A549 treated with AZD2906 at 1 μM for 4 hours (cell line): Measurements from ENCODE around the gene HTR3C. TPM values are rescaled to one million over a fixed set of nuclear protein-coding genes. Genes with fewer than 3 reads are reported as not detected.

Source experiments
- total RNA-seq: library from RNA; stranded (reverse); fragments of 200-300 nt; extraction: Qiagen RNA extraction; gene quantifications from 5 replicates; pipeline ENCODE4 v1.2.3, GENCODE V29; 2022

Gene HTR3C, protein sequence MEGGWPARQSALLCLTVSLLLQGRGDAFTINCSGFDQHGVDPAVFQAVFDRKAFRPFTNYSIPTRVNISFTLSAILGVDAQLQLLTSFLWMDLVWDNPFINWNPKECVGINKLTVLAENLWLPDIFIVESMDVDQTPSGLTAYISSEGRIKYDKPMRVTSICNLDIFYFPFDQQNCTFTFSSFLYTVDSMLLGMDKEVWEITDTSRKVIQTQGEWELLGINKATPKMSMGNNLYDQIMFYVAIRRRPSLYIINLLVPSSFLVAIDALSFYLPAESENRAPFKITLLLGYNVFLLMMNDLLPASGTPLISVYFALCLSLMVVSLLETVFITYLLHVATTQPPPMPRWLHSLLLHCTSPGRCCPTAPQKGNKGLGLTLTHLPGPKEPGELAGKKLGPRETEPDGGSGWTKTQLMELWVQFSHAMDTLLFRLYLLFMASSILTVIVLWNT
- total RNA-seq: not detected in 5 replicates

DNA sequence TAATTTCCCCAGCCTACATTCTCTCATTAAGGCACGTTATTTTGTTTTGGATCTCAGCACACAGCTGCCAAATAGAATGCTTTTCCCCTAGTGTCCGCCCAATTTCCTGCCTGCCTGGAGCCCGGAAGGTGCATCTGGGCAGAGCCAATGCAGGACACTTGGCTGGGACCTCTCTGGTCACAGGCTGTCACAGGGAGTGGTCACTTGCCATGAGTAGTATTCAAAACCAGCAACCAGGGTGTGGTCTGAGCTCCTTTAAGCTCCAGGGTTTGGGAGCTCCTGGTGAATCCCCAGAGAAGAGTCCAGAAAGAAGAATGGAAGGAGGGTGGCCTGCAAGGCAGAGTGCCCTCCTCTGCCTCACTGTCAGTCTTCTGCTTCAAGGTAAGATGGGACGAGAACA, at the start of gene HTR3C:
TSS of gene HTR3C (plus strand) at position 281 of the 400 bp plus-strand sequence. CDS start at position 315, 34 bp downstream.

DNA sequence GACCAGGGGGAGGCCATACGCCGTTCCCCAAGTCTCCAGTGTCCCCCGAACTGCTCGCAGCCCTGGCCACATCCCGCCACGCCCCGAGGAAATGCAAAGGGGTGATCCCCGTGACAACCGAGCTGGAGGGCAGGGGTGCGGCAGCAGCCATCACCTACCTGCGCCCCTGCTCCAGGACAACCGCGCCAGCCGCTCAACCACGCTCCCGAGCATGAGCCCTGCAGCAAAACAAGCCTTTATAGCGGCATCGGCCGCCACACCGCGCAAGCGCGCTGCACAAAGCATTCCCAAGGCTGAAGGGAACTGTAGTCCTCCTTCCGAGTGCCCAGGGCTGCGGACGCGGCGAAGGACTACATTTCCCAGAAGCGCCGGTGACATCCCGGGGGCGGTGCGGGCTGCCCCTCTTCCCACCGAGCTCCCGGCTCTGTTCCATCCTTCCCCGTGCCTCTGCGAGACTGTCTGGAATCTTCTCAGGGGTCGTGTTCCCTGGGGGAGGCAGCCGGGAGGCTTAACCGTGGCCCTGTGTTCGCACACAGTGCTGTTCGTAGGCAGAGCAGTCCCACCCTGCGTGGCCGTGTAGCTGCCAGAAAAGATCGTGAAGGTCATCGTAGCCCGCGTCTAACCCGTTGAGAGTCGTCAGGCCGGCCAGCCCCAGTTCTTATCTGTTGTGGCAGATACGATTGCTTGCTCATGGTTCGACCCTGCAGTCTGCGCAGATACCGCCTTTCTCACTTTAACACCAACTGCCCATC, 35.0 kb upstream of the HTR3C start, which contains the start of gene ABCC5:
TSS of gene ABCC5 (minus strand) at position 213 of the 752 bp plus-strand sequence. CDS start 3,492 bp downstream, outside the sequence.

DNA sequence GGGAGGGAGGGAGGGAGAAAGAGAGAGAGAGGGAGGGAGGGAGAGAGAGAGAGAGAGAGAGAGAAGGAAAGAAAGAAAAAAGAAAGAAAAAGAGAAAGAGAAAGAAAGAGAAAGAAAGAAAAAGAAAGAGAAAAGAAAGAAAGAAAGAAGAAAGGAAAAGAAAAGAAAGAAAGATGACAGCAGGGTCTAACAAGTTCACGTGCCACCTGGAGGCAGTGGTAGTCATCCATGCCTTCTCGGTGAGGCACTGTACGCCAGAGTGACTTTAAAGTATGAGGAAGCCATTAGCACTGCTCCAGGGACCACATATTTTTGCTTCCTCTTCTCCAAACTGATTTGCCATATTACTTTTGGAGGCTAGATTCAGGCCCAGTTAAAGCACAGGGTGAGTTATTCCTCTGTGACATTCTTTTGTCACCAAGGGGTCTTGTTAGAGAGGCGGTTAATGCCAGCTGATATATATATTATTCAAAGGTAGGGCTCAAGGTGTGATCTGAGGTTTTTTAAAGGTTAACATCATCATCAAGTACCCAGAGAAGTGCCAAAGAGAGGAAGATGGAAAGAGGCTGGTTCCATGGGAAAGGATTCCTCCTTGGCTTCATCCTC, 21.6 kb upstream of the HTR3C start, which contains the start of gene HTR3D:
TSS of gene HTR3D (plus strand) at position 556 of the 606 bp plus-strand sequence. CDS start at position 556, 0 bp downstream.

DNA sequence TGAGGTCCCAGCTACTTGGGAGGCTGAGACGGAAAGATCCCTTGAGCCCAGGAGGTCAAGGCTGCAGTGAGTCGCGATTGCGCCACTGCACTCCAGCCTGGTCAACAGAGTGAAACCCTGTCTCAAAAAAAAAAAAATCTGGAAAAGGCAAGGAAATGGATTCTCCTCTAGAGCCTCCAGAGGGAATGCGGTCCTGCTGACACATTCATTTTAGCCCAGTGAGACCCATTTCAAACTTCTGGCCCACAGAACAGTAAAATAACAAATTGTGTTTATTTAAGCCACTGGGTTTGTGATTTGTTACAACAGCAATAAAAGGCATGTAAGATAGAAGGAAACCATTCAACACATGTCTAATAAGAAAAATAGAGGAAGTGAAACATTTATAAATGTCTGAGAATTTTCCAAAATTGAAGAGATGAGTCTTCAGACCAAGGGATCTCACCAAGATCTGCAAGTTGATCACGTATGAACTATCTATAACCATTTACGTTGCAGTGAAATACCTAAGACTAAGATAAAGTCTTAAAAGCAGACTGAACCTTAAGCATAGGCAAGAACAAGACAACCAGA, 44.0 kb downstream of the HTR3C start, which contains the start of gene HTR3E:
TSS of gene HTR3E (plus strand) at position 254 of the 573 bp plus-strand sequence. CDS start 466 bp downstream, outside the sequence.

Other genes with a start within 250 kb of the HTR3C start
- 4.7 to 8.3 TPM (median 7.4 TPM) in 5 replicates for gene MAP6D1, start 227.5 kb upstream of the HTR3C start, total RNA-seq
- gene PARL, start 168.2 kb upstream of the HTR3C start, total RNA-seq: 60.4 to 67.0 TPM (median 65.4 TPM) in 5 replicates
- gene ABCC5, start 35.2 kb upstream of the HTR3C start, total RNA-seq: 13.6 to 17.5 TPM (median 14.5 TPM) in 5 replicates
- gene HTR3D, start 21.3 kb upstream of the HTR3C start, total RNA-seq: not detected in 5 replicates
- gene HTR3E, start 44.0 kb downstream of the HTR3C start, total RNA-seq: not detected in 5 replicates
- 26.0 to 28.5 TPM (median 26.6 TPM) in 5 replicates for gene EIF2B5, start 82.3 kb downstream of the HTR3C start, total RNA-seq
- gene DVL3, start 102.3 kb downstream of the HTR3C start, total RNA-seq: 18.1 to 27.6 TPM (median 23.0 TPM) in 5 replicates
- 297 to 312 TPM (median 301 TPM) in 5 replicates for gene AP2M1, start 121.8 kb downstream of the HTR3C start, total RNA-seq
- 33.1 to 36.6 TPM (median 33.7 TPM) in 5 replicates for gene ABCF3, start 133.2 kb downstream of the HTR3C start, total RNA-seq
- gene VWA5B2, start 176.5 kb downstream of the HTR3C start, total RNA-seq: 0.29 to 0.55 TPM (median 0.36 TPM) in 5 replicates
- gene ALG3, start 195.9 kb downstream of the HTR3C start, total RNA-seq: 56.4 to 80.3 TPM (median 74.4 TPM) in 5 replicates
- 8.3 to 12.9 TPM (median 11.7 TPM) in 5 replicates for gene EEF1AKMT4, start 196.6 kb downstream of the HTR3C start, total RNA-seq
- 0.69 to 1.8 TPM (median 1.4 TPM) in 5 replicates for gene CAMK2N2, start 208.5 kb downstream of the HTR3C start, total RNA-seq
- gene ECE2, start 223.0 kb downstream of the HTR3C start, total RNA-seq: not detected in 5 replicates
- gene PSMD2, start 246.2 kb downstream of the HTR3C start, total RNA-seq: 266 to 403 TPM (median 288 TPM) in 5 replicates